Smooth muscle cell of trachea (primary cell): Measurements from ENCODE around the gene CRYZ. TPM values are rescaled to one million over a fixed set of nuclear protein-coding genes. Genes with fewer than 3 reads are reported as not detected.

Experiments used
- total RNA-seq: library from RNA; depleted of rRNA; stranded (reverse); fragments of >200 nt; gene quantifications from 2 replicates; pipeline ENCODE4 v1.2.1, GENCODE V29; 2014

Gene CRYZ
- 25.6 and 84.2 TPM in 2 replicates for total RNA-seq

GRCh38 chr1:74732960-74733603 lies at the start of gene CRYZ, which contains the start of gene TYW3:
CRYZ (minus strand) TSS chr1:74733050; CDS start chr1:74724821, 8,229 bp downstream.
TYW3 (plus strand) TSS chr1:74733152; CDS start chr1:74733245, 93 bp downstream.

GRCh38 chr1:74673351-74674111 lies 59.3 kb downstream of the CRYZ start, which contains the start of gene ERICH3:
ERICH3 (minus strand) TSS chr1:74673792; CDS start chr1:74673519, 273 bp downstream.

Other genes starting within 250 kb of the CRYZ start
- gene LRRC53, start 220.4 kb downstream of the CRYZ start, total RNA-seq, result not detected in 2 replicates
- gene ERICH3, start 59.3 kb downstream of the CRYZ start, total RNA-seq, result 0.15 TPM in 1 of 2 replicates, not detected in the other
- gene TYW3, start 102 bp upstream of the CRYZ start, total RNA-seq, result 13.9 and 18.0 TPM in 2 replicates